GM19463 (cell line): ENCODE measurements around the gene CIAO1.
"Not testable (repeated sequence)": the region's sequence is repeated elsewhere in the genome, so short reads cannot be mapped to it uniquely, and the experiment has no call there.

Experiments
- ATAC-seq: cut with Tn5 transposase; IDR thresholded peaks from one replicate; pipeline ENCODE4 v1.9.1; 2021; ENCODE audit warnings: mild to moderate bottlenecking, moderate library complexity; ENCODE audit not compliant: unreplicated experiment

Gene CIAO1

GRCh38 chr2:96249654-96250053 lies 16.4 kb upstream of the CIAO1 start:
- ATAC-seq = no peak

GRCh38 chr2:96250188-96250587 lies 15.8 kb upstream of the CIAO1 start:
- ATAC-seq = no peak

GRCh38 chr2:96251721-96252292 lies 14.2 kb upstream of the CIAO1 start:
- ATAC-seq = no peak

- no peak for ATAC-seq
These were observed 13.5 kb upstream of the CIAO1 start for GRCh38 chr2:96252526-96252925.

GRCh38 chr2:96253006-96253405 lies 13.0 kb upstream of the CIAO1 start:
- no peak for ATAC-seq

GRCh38 chr2:96254571-96254970 lies 11.5 kb upstream of the CIAO1 start:
- no peak for ATAC-seq

- no peak for ATAC-seq
These were observed 9.4 kb upstream of the CIAO1 start for GRCh38 chr2:96256611-96257113.

GRCh38 chr2:96257744-96258143 lies 8.3 kb upstream of the CIAO1 start:
- not testable (repeated sequence) for ATAC-seq

- ATAC-seq = no peak
These were observed 7.6 kb upstream of the CIAO1 start for GRCh38 chr2:96258166-96259022.

- no peak for ATAC-seq
These were observed 6.5 kb upstream of the CIAO1 start for GRCh38 chr2:96259497-96259921.

GRCh38 chr2:96260387-96261260 lies 5.4 kb upstream of the CIAO1 start:
- peak; percentile 47 for ATAC-seq

- ATAC-seq = no peak
These were observed 4.6 kb upstream of the CIAO1 start for GRCh38 chr2:96261328-96262003.

- no peak for ATAC-seq
These were observed 3.7 kb upstream of the CIAO1 start for GRCh38 chr2:96262306-96262705.

- ATAC-seq = no peak
These were observed 1.9 kb upstream of the CIAO1 start for GRCh38 chr2:96264086-96264485.

GRCh38 chr2:96264656-96265348 lies 1.2 kb upstream of the CIAO1 start:
- no peak for ATAC-seq

- ATAC-seq = peak; percentile 3
These were observed 631 bp upstream of the CIAO1 start for GRCh38 chr2:96265349-96265839.

- ATAC-seq = no peak
These were observed 1.3 kb downstream of the CIAO1 start for GRCh38 chr2:96267159-96267971.

GRCh38 chr2:96271995-96272394 lies 6.0 kb downstream of the CIAO1 start:
- no peak for ATAC-seq

GRCh38 chr2:96273763-96274162 lies 7.7 kb downstream of the CIAO1 start:
- ATAC-seq = no peak
